ENCODE measurements around the gene FAF2. TPM values are rescaled to one million over a fixed set of nuclear protein-coding genes. Genes with fewer than 3 reads are reported as not detected.

Gene FAF2
- total and polyA plus RNA-seq, 2 donors (not counting 3 experiments of a cell fraction or from before 2014, with no cell fraction given) = 27.9 to 43.5 TPM

- H3K9me3 ChIP-seq (replicated peaks; ENCODE audit: control insufficient read depth, insufficient read depth, low read length) = no peaks in the 10 kb centered on the region
- H3K4me1 ChIP-seq (ENCODE audit: control insufficient read depth, extremely low read depth, insufficient read depth, low read length) = peaks cover 12% of the 10 kb centered on the region
- no peak overlapping the region for H3K4me2 ChIP-seq (ENCODE audit: insufficient read depth, low read length)
- dilution Hi-C loops (cut with MboI; ENCODE audit: extremely low pct_ligation_motif_present, low sequenced_read_pairs) = no loop called here
- H3K36me3 ChIP-seq (ENCODE audit: control insufficient read depth in 2 of 2, extremely low read depth in 1 of 2, insufficient read depth in 2 of 2, low read length in 2 of 2) = no peaks in the 10 kb centered on the region
- no peak for DNase-seq (ENCODE audit: low read depth, low spot score)
- H2AFZ ChIP-seq (ENCODE audit: low read depth, low read length) = no peak overlapping the region
- BruUV-seq (replicated peaks) = no TSS peak
- H3K27me3 ChIP-seq (ENCODE audit: control insufficient read depth in 2 of 2, insufficient read depth in 2 of 2, low read length in 2 of 2) = no peaks in the 10 kb centered on the region
- no peak overlapping the region for H3K9ac ChIP-seq (replicated peaks; ENCODE audit: extremely low read depth, insufficient read depth, low read length)
- CTCF ChIA-PET = no interaction called here
- no peaks in the 10 kb centered on the region for H3K79me2 ChIP-seq (ENCODE audit: control insufficient read depth, insufficient read depth, low read length)
- TF ChIP-seq POLR2AphosphoS5 (IDR thresholded peaks at IDR 0.05; ENCODE audit: insufficient read depth, low read depth, low read length) (no peak), JUN (IDR thresholded peaks at IDR 0.05; ENCODE audit: borderline replicate concordance, insufficient read depth, insufficient read length, low read depth) (no peak), POLR2A (IDR thresholded peaks at IDR 0.05; ENCODE audit: low read depth, low read length) (no peak), MAX (IDR thresholded peaks at IDR 0.05; ENCODE audit: insufficient read depth, insufficient read length) (no peak), FOS (IDR thresholded peaks at IDR 0.05; ENCODE audit: borderline replicate concordance, insufficient read depth, low read length) (no peak), GATA2 (IDR thresholded peaks at IDR 0.05; ENCODE audit: insufficient read depth, insufficient read length, low read depth, low read length) (no peak), CTCF (IDR thresholded peaks at IDR 0.05; ENCODE audit: extremely low read depth in 1 of 2, insufficient read depth in 1 of 2, low read depth in 1 of 2, low read length in 2 of 2) (no peak), MYC (IDR thresholded peaks at IDR 0.05; ENCODE audit: low read depth, low read length) (no peak), EZH2 (IDR thresholded peaks at IDR 0.05; ENCODE audit: borderline replicate concordance, low read depth, low read length, severe bottlenecking) (no peak)
- H3K4me3 ChIP-seq (replicated peaks in 1 of 3; ENCODE audit: insufficient read depth in 1 of 3, low read depth in 1 of 3, low read length in 3 of 3) = no peak overlapping the region
- no peaks in the 10 kb centered on the region for H4K20me1 ChIP-seq (replicated peaks; ENCODE audit: control insufficient read depth, extremely low read depth, insufficient read depth, low read length)
- intact Hi-C loops (cut with micrococcal nuclease) = no loop called here
- H3K27ac ChIP-seq (ENCODE audit: insufficient read depth, low read depth, low read length) = no peak overlapping the region
- no peaks in the 10 kb centered on the region for H3K9me1 ChIP-seq (replicated peaks; ENCODE audit: control insufficient read depth, extremely low read depth, insufficient read depth, low read length)
- POLR2A ChIA-PET = no interaction called here
- FAIRE-seq = no peak
These were observed 15.5 kb upstream of the FAF2 start for GRCh38 chr5:176432707-176433106.

Measured in endothelial cell of umbilical vein (primary cell).